ENCODE data around the gene USP11.
"Not testable (repeated sequence)": the region's sequence is repeated elsewhere in the genome, so short reads cannot be mapped to it uniquely, and the experiment has no call there.

The USP11 gene

DNA sequence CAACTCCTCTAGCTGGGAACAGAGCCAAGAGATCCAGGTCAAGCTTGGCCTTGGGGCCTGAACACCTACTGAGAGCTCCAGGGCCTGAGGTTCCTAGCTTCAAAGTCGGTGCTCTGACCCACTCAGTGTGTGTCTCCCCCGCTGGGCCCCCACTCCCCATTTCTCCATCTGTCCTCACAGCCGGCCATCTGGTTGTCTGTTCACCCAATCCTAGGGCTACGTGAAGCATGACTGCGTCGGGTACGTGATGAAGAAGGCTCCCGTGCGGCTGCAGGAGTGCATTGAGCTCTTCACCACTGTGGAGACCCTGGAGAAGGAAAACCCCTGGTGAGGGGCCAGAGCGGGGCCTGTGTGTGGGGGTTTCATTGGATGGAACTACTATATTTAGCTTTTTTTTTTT, 12.3 kb downstream of the USP11 start:
- H3K4me3 ChIP-seq, result no peak overlapping the region
- DNase-seq (ENCODE audit: low spot score), result peak; percentile 52
- H3K27ac ChIP-seq, result no peak overlapping the region
- TF ChIP-seq, protein P1, sequence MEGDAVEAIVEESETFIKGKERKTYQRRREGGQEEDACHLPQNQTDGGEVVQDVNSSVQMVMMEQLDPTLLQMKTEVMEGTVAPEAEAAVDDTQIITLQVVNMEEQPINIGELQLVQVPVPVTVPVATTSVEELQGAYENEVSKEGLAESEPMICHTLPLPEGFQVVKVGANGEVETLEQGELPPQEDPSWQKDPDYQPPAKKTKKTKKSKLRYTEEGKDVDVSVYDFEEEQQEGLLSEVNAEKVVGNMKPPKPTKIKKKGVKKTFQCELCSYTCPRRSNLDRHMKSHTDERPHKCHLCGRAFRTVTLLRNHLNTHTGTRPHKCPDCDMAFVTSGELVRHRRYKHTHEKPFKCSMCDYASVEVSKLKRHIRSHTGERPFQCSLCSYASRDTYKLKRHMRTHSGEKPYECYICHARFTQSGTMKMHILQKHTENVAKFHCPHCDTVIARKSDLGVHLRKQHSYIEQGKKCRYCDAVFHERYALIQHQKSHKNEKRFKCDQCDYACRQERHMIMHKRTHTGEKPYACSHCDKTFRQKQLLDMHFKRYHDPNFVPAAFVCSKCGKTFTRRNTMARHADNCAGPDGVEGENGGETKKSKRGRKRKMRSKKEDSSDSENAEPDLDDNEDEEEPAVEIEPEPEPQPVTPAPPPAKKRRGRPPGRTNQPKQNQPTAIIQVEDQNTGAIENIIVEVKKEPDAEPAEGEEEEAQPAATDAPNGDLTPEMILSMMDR (IDR thresholded peaks at IDR 0.05), result no peak

DNA sequence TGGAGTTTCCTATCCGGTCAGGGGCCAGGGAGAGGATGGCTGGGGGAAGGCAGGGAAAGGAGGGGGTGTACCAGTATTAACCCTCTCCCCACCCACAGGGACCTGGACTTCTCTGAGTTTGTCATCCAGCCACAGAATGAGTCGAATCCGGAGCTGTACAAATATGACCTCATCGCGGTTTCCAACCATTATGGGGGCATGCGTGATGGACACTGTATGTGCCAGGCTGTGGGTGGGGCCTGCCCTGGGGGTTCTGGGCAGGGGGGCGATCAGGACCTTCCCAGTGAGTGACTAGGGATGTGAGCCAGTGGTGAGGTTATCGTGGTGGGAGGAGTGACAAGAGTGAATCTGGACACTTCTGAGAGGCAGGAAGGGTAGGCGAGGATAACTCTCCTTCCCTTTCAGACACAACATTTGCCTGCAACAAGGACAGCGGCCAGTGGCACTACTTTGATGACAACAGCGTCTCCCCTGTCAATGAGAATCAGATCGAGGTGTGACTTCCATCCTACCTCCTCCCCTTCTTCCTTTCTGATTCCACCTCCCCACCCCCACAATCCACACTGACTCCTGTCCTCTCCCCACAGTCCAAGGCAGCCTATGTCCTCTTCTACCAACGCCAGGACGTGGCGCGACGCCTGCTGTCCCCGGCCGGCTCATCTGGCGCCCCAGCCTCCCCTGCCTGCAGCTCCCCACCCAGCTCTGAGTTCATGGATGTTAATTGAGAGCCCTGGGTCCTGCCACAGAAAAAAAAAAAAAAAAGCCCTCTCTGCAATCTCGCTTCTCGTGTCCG, 14.6 kb downstream of the USP11 start:
- no peak overlapping the region for H3K4me3 ChIP-seq
- H3K27ac ChIP-seq, result no peak overlapping the region
- TF ChIP-seq, protein P1 (IDR thresholded peaks at IDR 0.05), result no peak
- peak; percentile 66 for DNase-seq (ENCODE audit: low spot score)

DNA sequence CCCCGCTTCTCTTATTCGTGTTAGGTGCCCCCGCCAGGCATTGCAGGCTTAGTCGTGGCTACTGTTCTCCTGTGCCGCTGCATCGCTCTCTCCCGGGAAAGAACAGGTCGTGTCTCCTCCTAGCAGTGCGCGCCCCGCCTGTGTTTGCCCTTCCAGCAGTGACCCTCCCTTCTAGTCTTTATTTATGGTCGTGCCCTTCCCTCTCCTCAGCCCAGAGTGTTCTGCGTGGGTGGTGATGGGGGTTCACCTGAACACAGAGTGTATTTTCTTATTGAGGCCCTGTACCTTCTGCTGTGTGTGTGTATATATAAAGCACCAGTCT, 15.2 kb downstream of the USP11 start:
- peak; percentile 45 for DNase-seq (ENCODE audit: low spot score)
- H3K27ac ChIP-seq, result no peak overlapping the region
- H3K4me3 ChIP-seq, result no peak overlapping the region
- TF ChIP-seq, protein P1 (IDR thresholded peaks at IDR 0.05), result no peak

DNA sequence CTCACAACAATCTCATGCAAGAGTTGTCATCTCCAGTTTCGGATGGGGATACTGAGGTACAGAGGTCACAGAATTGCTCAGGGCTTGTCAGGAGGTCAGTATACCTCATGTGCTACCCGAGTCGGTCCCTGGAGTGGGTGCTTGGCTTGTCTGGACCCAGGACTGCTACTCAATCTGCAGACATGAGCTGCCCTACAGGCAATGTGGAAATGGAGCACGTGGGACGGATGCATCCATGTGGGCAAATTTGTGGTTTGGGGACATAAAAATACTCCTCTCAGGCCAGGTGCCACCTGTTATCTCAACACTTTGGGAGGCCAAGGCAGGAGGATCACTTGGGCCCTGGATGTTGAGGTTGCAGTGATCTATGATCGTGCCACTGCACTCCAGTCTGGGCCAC, 15.8 kb downstream of the USP11 start:
- H3K4me3 ChIP-seq, result no peak overlapping the region
- DNase-seq (ENCODE audit: low spot score), result peak; percentile 53
- TF ChIP-seq, protein P1 (IDR thresholded peaks at IDR 0.05), result no peak
- no peak overlapping the region for H3K27ac ChIP-seq

- H3K27ac ChIP-seq, result no peak overlapping the region
- TF ChIP-seq, protein P1 (IDR thresholded peaks at IDR 0.05), result no peak
- DNase-seq (ENCODE audit: low spot score), result no peak
- H3K4me3 ChIP-seq, result no peak overlapping the region
Observed at GRCh38 chrX:47250017-47250347, 17.2 kb downstream of the USP11 start.

DNA sequence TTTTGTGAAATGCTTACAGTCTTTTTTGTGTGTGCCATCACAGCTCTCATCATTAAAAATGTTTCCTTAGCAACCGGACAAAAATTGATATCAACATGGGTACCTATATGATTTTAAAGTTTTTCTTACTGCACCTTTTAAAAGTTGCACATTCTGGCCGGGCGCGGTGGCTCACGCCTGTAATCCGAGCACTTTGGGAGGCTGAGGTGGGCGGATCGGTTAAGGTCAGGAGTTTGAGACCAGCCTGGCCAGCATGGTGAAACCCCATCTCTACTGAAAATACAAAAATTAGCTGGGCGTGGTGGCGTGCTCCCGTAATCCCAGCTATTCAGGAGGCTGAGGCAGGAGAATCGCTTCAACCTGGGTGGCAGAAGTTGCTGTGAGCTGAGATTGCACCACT, 24.8 kb downstream of the USP11 start:
- not testable (repeated sequence) for H3K27ac ChIP-seq, H3K4me3 ChIP-seq
- peak; percentile 54 for DNase-seq (ENCODE audit: low spot score)

- no peak overlapping the region for H3K4me3 ChIP-seq
- no peak overlapping the region for H3K27ac ChIP-seq
- TF ChIP-seq, protein P1 (IDR thresholded peaks at IDR 0.05), result no peak
- DNase-seq (ENCODE audit: low spot score), result no peak
Observed at GRCh38 chrX:47264483-47265173, 31.8 kb downstream of the USP11 start.

All from coronary artery (tissue), 2 donors.